ENCODE data around the gene ALDH1B1.
"Not testable (repeated sequence)": the region's sequence is repeated elsewhere in the genome, so short reads cannot be mapped to it uniquely, and the experiment has no call there.

ALDH1B1 gene

GRCh38 chr9:38374847-38375571 lies 17.5 kb upstream of the ALDH1B1 start:
- H3K4me1 ChIP-seq = no peaks in the 10 kb centered on the region
- no peak overlapping the region for H3K27ac ChIP-seq
- no peaks in the 10 kb centered on the region for H3K9me3 ChIP-seq (ENCODE audit: control insufficient read depth, low read length)
- H3K4me3 ChIP-seq (ENCODE audit: low read depth, low read length) = no peak overlapping the region
- no peak for TF ChIP-seq CTCF (IDR thresholded peaks at IDR 0.05)
- no peaks in the 10 kb centered on the region for H3K36me3 ChIP-seq (ENCODE audit: control insufficient read depth, insufficient read depth, low read length)
- H2AFZ ChIP-seq = no peak overlapping the region
- no peaks in the 10 kb centered on the region for H3K27me3 ChIP-seq (ENCODE audit: control insufficient read depth, insufficient read depth, low read length)
- H3K79me2 ChIP-seq = no peaks in the 10 kb centered on the region
- no peak overlapping the region for H3K4me2 ChIP-seq (ENCODE audit: low read length)
- no peak overlapping the region for H3K9ac ChIP-seq

- TF ChIP-seq CTCF (IDR thresholded peaks at IDR 0.05) = no peak
- Histone ChIP-seq H3K4me3 (ENCODE audit: low read depth, low read length) (no peak overlapping the region), H3K36me3 (ENCODE audit: control insufficient read depth, insufficient read depth, low read length) (no peaks in the 10 kb centered on the region), H3K79me2 (no peaks in the 10 kb centered on the region), H2AFZ (no peak overlapping the region), H3K9me3 (ENCODE audit: control insufficient read depth, low read length) (no peaks in the 10 kb centered on the region), H3K9ac (no peak overlapping the region), H3K4me1 (peaks cover 3% of the 10 kb centered on the region), H3K27ac (no peak overlapping the region), H3K4me2 (ENCODE audit: low read length) (no peak overlapping the region), H3K27me3 (ENCODE audit: control insufficient read depth, insufficient read depth, low read length) (no peaks in the 10 kb centered on the region)
Observed at GRCh38 chr9:38375572-38375963, 16.9 kb upstream of the ALDH1B1 start.

- no peak overlapping the region for H3K27ac ChIP-seq
- no peak overlapping the region for H2AFZ ChIP-seq
- H3K4me1 ChIP-seq = peaks cover 6% of the 10 kb centered on the region
- H3K36me3 ChIP-seq (ENCODE audit: control insufficient read depth, insufficient read depth, low read length) = no peaks in the 10 kb centered on the region
- no peak overlapping the region for H3K9ac ChIP-seq
- no peak overlapping the region for H3K4me2 ChIP-seq (ENCODE audit: low read length)
- no peak for TF ChIP-seq CTCF (IDR thresholded peaks at IDR 0.05)
- H3K79me2 ChIP-seq = no peaks in the 10 kb centered on the region
- H3K9me3 ChIP-seq (ENCODE audit: control insufficient read depth, low read length) = no peaks in the 10 kb centered on the region
- no peak overlapping the region for H3K4me3 ChIP-seq (ENCODE audit: low read depth, low read length)
- no peaks in the 10 kb centered on the region for H3K27me3 ChIP-seq (ENCODE audit: control insufficient read depth, insufficient read depth, low read length)
Observed at GRCh38 chr9:38376021-38376670, 16.4 kb upstream of the ALDH1B1 start.

GRCh38 chr9:38377336-38378083 lies 15.0 kb upstream of the ALDH1B1 start:
- H3K27ac ChIP-seq; H3K9me3 ChIP-seq (ENCODE audit: control insufficient read depth, low read length); H3K36me3 ChIP-seq (ENCODE audit: control insufficient read depth, insufficient read depth, low read length); H3K27me3 ChIP-seq (ENCODE audit: control insufficient read depth, insufficient read depth, low read length); H3K4me1 ChIP-seq; H3K4me2 ChIP-seq (ENCODE audit: low read length); H3K4me3 ChIP-seq (ENCODE audit: low read depth, low read length); H2AFZ ChIP-seq; H3K9ac ChIP-seq; H3K79me2 ChIP-seq: not testable (repeated sequence)

GRCh38 chr9:38380230-38380871 lies 12.2 kb upstream of the ALDH1B1 start:
- H3K27ac ChIP-seq = peak overlapping the region; percentile 32
- H2AFZ ChIP-seq = peak overlapping the region; percentile 83
- no peaks in the 10 kb centered on the region for H3K27me3 ChIP-seq (ENCODE audit: control insufficient read depth, insufficient read depth, low read length)
- H3K4me3 ChIP-seq (ENCODE audit: low read depth, low read length) = no peak overlapping the region
- no peak overlapping the region for H3K4me2 ChIP-seq (ENCODE audit: low read length)
- no peak overlapping the region for H3K9ac ChIP-seq
- TF ChIP-seq CTCF (IDR thresholded peaks at IDR 0.05) = no peak
- H3K9me3 ChIP-seq (ENCODE audit: control insufficient read depth, low read length) = no peaks in the 10 kb centered on the region
- H3K4me1 ChIP-seq = peaks cover 6% of the 10 kb centered on the region
- H3K36me3 ChIP-seq (ENCODE audit: control insufficient read depth, insufficient read depth, low read length) = no peaks in the 10 kb centered on the region
- H3K79me2 ChIP-seq = no peaks in the 10 kb centered on the region

Measured in parathyroid adenoma (tissue), 2 donors.